PC-3 (cell line): ENCODE measurements around the gene METTL8. TPM values are rescaled to one million over a fixed set of nuclear protein-coding genes. Genes with fewer than 3 reads are reported as not detected.

Experiments used
- ATAC-seq: fragments of 200-7000 bp; cut with Tn5 transposase; 2 replicates; pipeline ENCODE4 v1.9.1; 2020; ENCODE audit warnings: mild to moderate bottlenecking, moderate library complexity
- BruUV-seq: library from RNA; stranded (reverse); fragments of 400-500 nt; replicated peaks from 2 replicates; lab custom pipeline; 2021; lab: Mats Ljungman, UMichigan
- CTCF ChIA-PET: fragments of 300-600 bp; sonication (Branson Sonifier 250); formaldehyde crosslinking; loops from one replicate; lab custom pipeline; 2022; ENCODE audit warnings: antibody characterized with exemption; lab: Charles Lee
- POLR2A ChIA-PET: fragments of 300-600 bp; sonication (Branson Sonifier 250); formaldehyde crosslinking; loops from one replicate; lab custom pipeline; 2022; ENCODE audit warnings: antibody characterized with exemption; ENCODE audit not compliant: unreplicated experiment; lab: Charles Lee
- DNase-seq: peaks from one replicate; pipeline ENCODE4 v3.0.0-alpha.2; 2015
- H2AFZ ChIP-seq: fragments of 300-600 bp; sonication (generic); 2 replicates; pipeline ENCODE4 v1.6.0; 2016; ENCODE audit warnings: antibody characterized with exemption, low read length
- H3F3A ChIP-seq: fragments of 300-600 bp; sonication (generic); one replicate; pipeline ENCODE4 v1.6.0; 2017; ENCODE audit warnings: antibody characterized with exemption, low read length, control low read depth, mild to moderate bottlenecking; ENCODE audit not compliant: unreplicated experiment
- H3K27ac ChIP-seq: fragments of 300-600 bp; sonication (generic); 2 replicates; pipeline ENCODE4 v1.5.1; 2016; ENCODE audit warnings: mild to moderate bottlenecking, low read length
- H3K27me3 ChIP-seq: fragments of 300-600 bp; sonication (generic); 2 replicates; pipeline ENCODE4 v1.6.1; 2016; ENCODE audit warnings: low read length, mixed read lengths
- H3K36me3 ChIP-seq: fragments of 300-600 bp; sonication (generic); 2 replicates; pipeline ENCODE4 v1.6.1; 2016; ENCODE audit warnings: low read depth, mixed run types, low read length, mixed read lengths
- H3K4me1 ChIP-seq: fragments of 300-600 bp; sonication (generic); 2 replicates; pipeline ENCODE4 v1.5.1; 2016; ENCODE audit warnings: low read length; ENCODE audit not compliant: insufficient read depth
- H3K4me2 ChIP-seq: fragments of 300-600 bp; sonication (generic); 2 replicates; pipeline ENCODE4 v1.6.0; 2016; ENCODE audit warnings: low read length
- H3K4me3 ChIP-seq: fragments of 300-600 bp; sonication (generic); 2 replicates; pipeline ENCODE4 v1.5.1; 2016; ENCODE audit warnings: mild to moderate bottlenecking, low read length, mixed read lengths
- H3K79me2 ChIP-seq: fragments of 300-600 bp; sonication (generic); 2 replicates; pipeline ENCODE4 v1.6.1; 2017; ENCODE audit warnings: low read length, mixed read lengths
- H3K9ac ChIP-seq: fragments of 300-600 bp; sonication (generic); 2 replicates; pipeline ENCODE4 v1.6.0; 2016; ENCODE audit warnings: mild to moderate bottlenecking, low read length
- H3K9me2 ChIP-seq: fragments of 300-600 bp; sonication (generic); replicated peaks from 2 replicates; pipeline ENCODE4 v1.6.1; 2016; ENCODE audit warnings: mixed run types, low read length, mixed read lengths
- H3K9me3 ChIP-seq: fragments of 300-600 bp; sonication (generic); 2 replicates; pipeline ENCODE4 v1.6.1; 2016; ENCODE audit warnings: low read length, mixed read lengths
- H4K20me1 ChIP-seq: fragments of 300-600 bp; sonication (generic); 2 replicates; pipeline ENCODE4 v1.6.1; 2016; ENCODE audit warnings: low read length, mixed read lengths
- CTCF ChIP-seq: fragments of 300-600 bp; sonication (generic); conservative IDR thresholded peaks from 2 replicates; pipeline ENCODE4 v1.5.1; 2017; ENCODE audit warnings: antibody characterized with exemption, low read depth, mild to moderate bottlenecking, low read length
- EZH2 ChIP-seq: fragments of 300-600 bp; sonication (generic); IDR thresholded peaks from one replicate; pipeline ENCODE4 v1.6.1; 2017; ENCODE audit warnings: antibody characterized with exemption, mild to moderate bottlenecking, low read length; ENCODE audit not compliant: unreplicated experiment
- EZH2phosphoT487 ChIP-seq: fragments of 300-600 bp; sonication (generic); IDR thresholded peaks from 2 replicates; pipeline ENCODE4 v1.6.1; 2018; ENCODE audit warnings: mild to moderate bottlenecking, antibody characterized with exemption, low read length, borderline replicate concordance
- intact Hi-C: fragments of 100-400 bp; cut with micrococcal nuclease; formaldehyde crosslinking; loops from 2 replicates; pipeline ENCODE4 v1.9.0; 2023
- total RNA-seq: library from RNA; depleted of rRNA; stranded (reverse); fragments of >200 nt; gene quantifications from 2 replicates; pipeline ENCODE4 v1.2.3, GENCODE V29; 2014

The METTL8 gene
- total RNA-seq, 1 experiment from 2014 or later: 10.8 TPM

- no peak overlapping the region for H3K9ac ChIP-seq
- CTCF ChIA-PET: no interaction called here
- H3K27ac ChIP-seq: no peak overlapping the region
- H3K79me2 ChIP-seq: no peaks in the 10 kb centered on the region
- H3K4me3 ChIP-seq: no peak overlapping the region
- ATAC-seq (no peak), DNase-seq (no peak)
- H3K4me1 ChIP-seq: no peaks in the 10 kb centered on the region
- H3F3A ChIP-seq: no peaks in the 10 kb centered on the region
- H3K4me2 ChIP-seq: no peak overlapping the region
- no peak overlapping the region for H2AFZ ChIP-seq
- H3K27me3 ChIP-seq: no peaks in the 10 kb centered on the region
- intact Hi-C loops: no loop called here
- no peaks in the 10 kb centered on the region for H3K9me3 ChIP-seq
- no peaks in the 10 kb centered on the region for H4K20me1 ChIP-seq
- POLR2A ChIA-PET: no interaction called here
- H3K36me3 ChIP-seq: 0 out of 2 replicates have a peak, but pooled peaks cover 2% of the 10 kb centered on the region
- BruUV-seq: no TSS peak
- no peaks in the 10 kb centered on the region for H3K9me2 ChIP-seq
- TF ChIP-seq CTCF: no peak
- no peak for TF ChIP-seq EZH2phosphoT487
- no peak for TF ChIP-seq EZH2
Measured at GRCh38 chr2:171322928-171323327, 110.9 kb downstream of the METTL8 start.

- Histone ChIP-seq H3K4me1 (no peaks in the 10 kb centered on the region), H3K4me2 (no peak overlapping the region), H4K20me1 (no peaks in the 10 kb centered on the region), H3K27me3 (no peaks in the 10 kb centered on the region), H3K9me2 (no peaks in the 10 kb centered on the region), H3K27ac (no peak overlapping the region), H3K4me3 (no peak overlapping the region), H3K9ac (no peak overlapping the region), H3K9me3 (no peaks in the 10 kb centered on the region), H3K36me3 (0 out of 2 replicates have a peak, but pooled peaks cover 2% of the 10 kb centered on the region), H3K79me2 (no peaks in the 10 kb centered on the region), H3F3A (no peaks in the 10 kb centered on the region), H2AFZ (no peak overlapping the region)
- BruUV-seq: no TSS peak
- ATAC-seq: no peak
- ChIA-PET CTCF (no interaction called here), POLR2A (no interaction called here)
- TF ChIP-seq EZH2: no peak
- TF ChIP-seq EZH2phosphoT487: no peak
- TF ChIP-seq CTCF: no peak
- intact Hi-C loops: no loop called here
- no peak for DNase-seq
Measured at GRCh38 chr2:171320731-171321130, 113.1 kb downstream of the METTL8 start.

GRCh38 chr2:171320208-171320621 is 113.6 kb downstream of the METTL8 start:
- Histone ChIP-seq H3K9ac (no peak overlapping the region), H4K20me1 (no peaks in the 10 kb centered on the region), H3K27me3 (no peaks in the 10 kb centered on the region), H3K79me2 (no peaks in the 10 kb centered on the region), H3K9me3 (no peaks in the 10 kb centered on the region), H3K4me1 (no peaks in the 10 kb centered on the region), H2AFZ (no peak overlapping the region), H3K4me2 (no peak overlapping the region), H3K9me2 (no peaks in the 10 kb centered on the region), H3K4me3 (no peak overlapping the region), H3K27ac (no peak overlapping the region), H3K36me3 (0 out of 2 replicates have a peak, but pooled peaks cover 2% of the 10 kb centered on the region), H3F3A (no peaks in the 10 kb centered on the region)
- DNase-seq: no peak
- ChIA-PET POLR2A (no interaction called here), CTCF (no interaction called here)
- intact Hi-C loops: no loop called here
- no peak for ATAC-seq
- BruUV-seq: no TSS peak
- TF ChIP-seq EZH2: no peak
- no peak for TF ChIP-seq EZH2phosphoT487
- no peak for TF ChIP-seq CTCF
